K562 (cell line): ENCODE results near the gene ARHGAP32. TPM values are rescaled to one million over a fixed set of nuclear protein-coding genes. Genes with fewer than 3 reads are reported as not detected.

ENCODE experiments used
- ATAC-seq: fragments of 200-7000 bp; cut with Tn5 transposase; 3 replicates; pipeline ENCODE4 v1.9.1; 2020; ENCODE audit warnings: moderate library complexity
- BruUV-seq: library from RNA; stranded (reverse); fragments of 400-500 nt; replicated peaks from 2 replicates; lab custom pipeline; 2021; lab: Mats Ljungman, UMichigan
- CTCF ChIA-PET: fragments of 300-600 bp; formaldehyde crosslinking; extraction: SDS; loops from one replicate; lab custom pipeline; 2021; ENCODE audit warnings: low intra/inter-chr PET ratio; lab: Yijun Ruan, JAX
- POLR2A ChIA-PET: fragments of 300-600, 350-650 bp; sonication (Branson Sonifier 250); formaldehyde crosslinking; extraction: SDS; loops from one replicate; lab custom pipeline; 2021; ENCODE audit warnings: antibody characterized with exemption, inconsistent platforms; lab: Yijun Ruan, JAX
- DNase-seq, 4 experiments: peaks; one replicate each; pipeline versions ENCODE4 v3.0.0 to v3.0.0-alpha.2; 2011 to 2018; ENCODE audit warnings: low spot score in 3 of 4, mixed read lengths in 3 of 4; ENCODE audit errors: extremely low read depth in 1 of 4
- FAIRE-seq: peaks from 2 replicates; lab custom pipeline; 2011; peaks lifted over from hg19 to GRCh38; lab: Jason Lieb, UNC
- H2AFZ ChIP-seq: 2 replicates; pipeline ENCODE4 v1.6.0; 2011; ENCODE audit warnings: low read depth, low read length, control low read depth, inconsistent platforms
- H3K27ac ChIP-seq: fragments of 200-600 bp; 3 replicates; pipeline ENCODE4 v1.8.0; 2011; ENCODE audit warnings: low read depth, mild to moderate bottlenecking, control low read depth, inconsistent platforms, low read length, moderate library complexity, mixed read lengths; ENCODE audit errors: extremely low read depth
- H3K27me3 ChIP-seq, 2 experiments: fragments of 300-600 bp in 1 of 2; 2 replicates in 1 of 2; 3 replicates in 1 of 2; pipeline versions ENCODE4 v1.6.0 to v1.8.0; 2011; ENCODE audit warnings: inconsistent platforms in 2 of 2, low read length in 2 of 2, mild to moderate bottlenecking in 1 of 2, mixed read lengths in 1 of 2, moderate library complexity in 1 of 2; ENCODE audit not compliant: control insufficient read depth in 2 of 2, insufficient read depth in 2 of 2
- H3K36me3 ChIP-seq: fragments of 300-600 bp; 3 replicates; pipeline ENCODE4 v1.8.0; 2011; ENCODE audit warnings: mild to moderate bottlenecking, low read length, inconsistent platforms; ENCODE audit not compliant: control insufficient read depth, insufficient read depth
- H3K4me1 ChIP-seq, 2 experiments: fragments of 200-600 bp in 1 of 2; replicated peaks in 1 of 2; 2 replicates in 1 of 2; 3 replicates in 1 of 2; pipeline versions ENCODE4 v1.5.1 to v1.8.0; 2011; ENCODE audit warnings: inconsistent platforms in 2 of 2, low read length in 2 of 2, mild to moderate bottlenecking in 1 of 2, mixed read lengths in 1 of 2, moderate library complexity in 1 of 2; ENCODE audit not compliant: control insufficient read depth in 2 of 2, insufficient read depth in 2 of 2
- H3K4me2 ChIP-seq: 2 replicates; pipeline ENCODE4 v1.6.1; 2011; ENCODE audit warnings: low read length, control low read depth, inconsistent platforms, mixed read lengths; ENCODE audit not compliant: insufficient read depth
- H3K4me3 ChIP-seq: fragments of 200-600 bp; sonication (generic), shearing (Covaris generic); 2 replicates; pipeline ENCODE4 v1.5.1; 2016; ENCODE audit warnings: control low read depth, inconsistent platforms
- H3K79me2 ChIP-seq: fragments of 200-600 bp; 3 replicates; pipeline ENCODE4 v1.8.0; 2011; ENCODE audit warnings: low read length, inconsistent platforms; ENCODE audit not compliant: control insufficient read depth, insufficient read depth
- H3K9ac ChIP-seq, 2 experiments: 2 replicates each; pipeline versions ENCODE4 v1.6.0 to v1.6.1; 2011; ENCODE audit warnings: low read depth in 2 of 2, low read length in 2 of 2, control low read depth in 1 of 2, inconsistent platforms in 1 of 2, mild to moderate bottlenecking in 1 of 2, mixed read lengths in 1 of 2; ENCODE audit not compliant: insufficient read depth in 1 of 2
- H3K9me1 ChIP-seq: one replicate; pipeline ENCODE4 v1.6.0; 2011; ENCODE audit warnings: inconsistent platforms, mild to moderate bottlenecking, low read length, moderate library complexity; ENCODE audit not compliant: control insufficient read depth, insufficient read depth
- H3K9me3 ChIP-seq: replicated peaks from 2 replicates; pipeline ENCODE4 v1.5.1; 2011; ENCODE audit warnings: low read depth, low read length, inconsistent platforms; ENCODE audit not compliant: control insufficient read depth, insufficient read depth
- H4K20me1 ChIP-seq: replicated peaks from 2 replicates; pipeline ENCODE4 v1.6.1; 2011; ENCODE audit warnings: low read length, inconsistent platforms, mixed read lengths; ENCODE audit not compliant: control insufficient read depth, insufficient read depth
- CHAMP1 ChIP-seq: fragments of 450-650 bp; IDR thresholded peaks from 2 replicates; pipeline ENCODE4 v1.6.1; 2016; ENCODE audit warnings: mild to moderate bottlenecking
- CTBP1 ChIP-seq: fragments of 450-650 bp; IDR thresholded peaks from 2 replicates; pipeline ENCODE4 v1.6.1; 2016; ENCODE audit warnings: borderline replicate concordance
- CXXC5 ChIP-seq: fragments of 250-450 bp; sonication (Bioruptor Pico); IDR thresholded peaks from 2 replicates; pipeline ENCODE4 v1.8.0; 2022; ENCODE audit warnings: inconsistent platforms, mild to moderate bottlenecking, moderate library complexity
- EHMT2 ChIP-seq: fragments of 450-650 bp; IDR thresholded peaks from 2 replicates; pipeline ENCODE4 v1.6.1; 2018; ENCODE audit warnings: antibody characterized with exemption
- GTF3C2 ChIP-seq: IDR thresholded peaks from 3 replicates; pipeline ENCODE4 v1.6.1; 2011; ENCODE audit warnings: borderline replicate concordance, mild to moderate bottlenecking, moderate library complexity; ENCODE audit not compliant: insufficient read length; ENCODE audit errors: extremely low read depth
- HES1 ChIP-seq: fragments of 450-650 bp; IDR thresholded peaks from 2 replicates; pipeline ENCODE4 v1.6.1; 2016; ENCODE audit warnings: low read depth, mild to moderate bottlenecking, moderate library complexity
- LARP7 ChIP-seq: fragments of 450-650 bp; IDR thresholded peaks from 2 replicates; pipeline ENCODE4 v1.6.1; 2016
- MBD2 ChIP-seq: sonication (generic); IDR thresholded peaks from 2 replicates; pipeline ENCODE4 v1.6.1; 2016; ENCODE audit warnings: low read depth, borderline replicate concordance
- NR1H2 ChIP-seq: sonication (generic); formaldehyde crosslinking; IDR thresholded peaks from 2 replicates; pipeline ENCODE4 v1.4.0; 2020; ENCODE audit warnings: mild to moderate bottlenecking, missing genetic modification reagents
- POLR2A ChIP-seq: fragments of 450-650 bp; conservative IDR thresholded peaks from 2 replicates; pipeline ENCODE4 v1.6.1; 2016
- SP1 ChIP-seq: sonication (generic); formaldehyde crosslinking; IDR thresholded peaks from 2 replicates; pipeline ENCODE4 v1.8.1; 2022; ENCODE audit warnings: mild to moderate bottlenecking, missing genetic modification reagents
- TBP ChIP-seq: optimal IDR thresholded peaks from 2 replicates; pipeline ENCODE3; 2011; ENCODE audit warnings: low read depth, low read length, improper control_type of control experiment
- ZNF717 ChIP-seq: fragments of 250-450 bp; sonication (Bioruptor Pico); IDR thresholded peaks from 2 replicates; pipeline ENCODE4 v1.5.0; 2021
- WGBS: fragments of 100-300 bp; shearing (Covaris generic); methylation state at CpG from one replicate; pipeline ENCODE4 v1.1.6; 2016; ENCODE audit warnings: low coverage, mixed read lengths; ENCODE audit not compliant: insufficient coverage; ENCODE audit errors: missing lambda C conversion rate; 5-methylcytosine and 5-hydroxymethylcytosine counted together
- in situ Hi-C: fragments of 300-500 bp; cut with MboI; formaldehyde crosslinking; loops from 4 replicates; pipeline ENCODE4 v1.15.0; 2018; ENCODE audit warnings: inconsistent platforms, mixed read lengths
- intact Hi-C: fragments of 100-400 bp; cut with micrococcal nuclease; formaldehyde crosslinking; loops from 2 replicates; pipeline ENCODE4 v1.14.2; 2022
- polyA plus RNA-seq, 8 experiments: library from polyadenylated mRNA; depleted of rRNA in 4 of 8; stranded (reverse) in 5 of 8; unstranded in 3 of 8; fragments of >200 nt; fragmentation: Nextera tagmentation in 2 of 8; fragmentation: Illumina TruSeq in 1 of 8; extraction: Ambion mirVana in 2 of 8; extraction: Trizol in 1 of 8; gene quantifications; 2 replicates each; pipeline versions ENCODE4 v1.2.1 to v1.2.3, GENCODE V29; 2011 to 2014; ENCODE audit warnings: inconsistent platforms in 1 of 8, missing spikeins in 1 of 8
- total RNA-seq, 7 experiments: library from RNA; depleted of rRNA in 6 of 7; stranded (reverse); fragments of >200 nt in 6 of 7; fragmentation: Illumina TruSeq in 2 of 7; extraction: Trizol in 2 of 7; gene quantifications; 2 replicates each; pipeline versions ENCODE4 v1.2.1 to v1.2.3, GENCODE V29; 2011 to 2021; ENCODE audit warnings: low replicate concordance in 1 of 7

Gene ARHGAP32
- total and polyA plus RNA-seq, 9 of the 15 experiments (the other 6 are each of a cell fraction or from before 2014, with no cell fraction given) = 0.18 TPM; not detected in 8

- DNase-seq (no peak), ATAC-seq (no peak), FAIRE-seq (no peak)
- intact Hi-C loops = no loop called here
- in situ Hi-C loops = no loop called here
- Histone ChIP-seq H3K9me1 (no peaks in the 10 kb centered on the region), H3K27me3 (no peaks in the 10 kb centered on the region), H3K79me2 (no peaks in the 10 kb centered on the region), H3K4me2 (no peak overlapping the region), H3K36me3 (no peaks in the 10 kb centered on the region), H4K20me1 (no peaks in the 10 kb centered on the region), H3K9ac (no peak overlapping the region), H3K9me3 (0 out of 2 replicates have a peak, but pooled peaks cover 2% of the 10 kb centered on the region), H3K27ac (no peak overlapping the region), H3K4me3 (no peak overlapping the region), H3K4me1 (no peaks in the 10 kb centered on the region), H2AFZ (no peak overlapping the region)
- ChIA-PET POLR2A (no interaction called here), CTCF (no interaction called here)
- BruUV-seq = no TSS peak
- TF ChIP-seq SP1 (CRISPR knock-in tag) (no peak), TBP (no peak), EHMT2 (no peak), MBD2 (no peak), NR1H2 (CRISPR knock-in tag) (no peak), POLR2A (no peak), CHAMP1 (no peak), CXXC5 (CRISPR knock-in tag) (no peak), CTBP1 (no peak), ZNF717 (CRISPR knock-in tag) (no peak), LARP7 (no peak), GTF3C2 (no peak), HES1 (no peak)
- WGBS = 0% methylated on average over 1 of the region's 1 CpG
Observed at GRCh38 chr11:129208863-129209262, 16.7 kb upstream of the ARHGAP32 start.
